Endothelial cell of umbilical vein (primary cell): ENCODE results near the gene STK39. TPM values are rescaled to one million over a fixed set of nuclear protein-coding genes. Genes with fewer than 3 reads are reported as not detected.

ENCODE experiments used
- BruUV-seq: library from RNA; stranded (reverse); fragments of 400-500 nt; replicated peaks from 2 replicates; lab custom pipeline; 2021; lab: Mats Ljungman, UMichigan
- CTCF ChIA-PET: fragments of 300-600, 350-600 bp; sonication (Branson Sonifier 250); formaldehyde crosslinking; loops from one replicate; lab custom pipeline; 2021; ENCODE audit warnings: antibody characterized with exemption, inconsistent platforms; lab: Charles Lee
- POLR2A ChIA-PET: fragments of 300-600, 350-600 bp; sonication (Branson Sonifier 250); formaldehyde crosslinking; loops from one replicate; lab custom pipeline; 2021; ENCODE audit warnings: antibody characterized with exemption, inconsistent platforms; lab: Charles Lee
- DNase-seq: peaks from one replicate; pipeline ENCODE4 v3.0.0-alpha.2; 2011; ENCODE audit warnings: low read depth, low spot score
- FAIRE-seq: peaks from 2 replicates; lab custom pipeline; 2011; peaks lifted over from hg19 to GRCh38; lab: Jason Lieb, UNC
- H2AFZ ChIP-seq: 2 replicates; pipeline ENCODE4 v1.6.0; 2012; ENCODE audit warnings: low read depth, low read length, control low read depth, inconsistent platforms
- H3K27ac ChIP-seq: 2 replicates; pipeline ENCODE4 v1.5.1; 2011; ENCODE audit warnings: low read depth, mild to moderate bottlenecking, control low read depth, low read length, moderate library complexity; ENCODE audit not compliant: insufficient read depth
- H3K27me3 ChIP-seq, 2 experiments: 2 replicates each; pipeline versions ENCODE4 v1.6.0 to v1.6.1; 2011; ENCODE audit warnings: low read length in 2 of 2, mixed read lengths in 1 of 2; ENCODE audit not compliant: control insufficient read depth in 2 of 2, insufficient read depth in 2 of 2
- H3K36me3 ChIP-seq, 2 experiments: 2 replicates in 1 of 2; 3 replicates in 1 of 2; pipeline ENCODE4 v1.5.1; 2011; ENCODE audit warnings: low read length in 2 of 2, mild to moderate bottlenecking in 1 of 2, moderate library complexity in 1 of 2; ENCODE audit not compliant: control insufficient read depth in 2 of 2, insufficient read depth in 2 of 2; ENCODE audit errors: extremely low read depth in 1 of 2
- H3K4me1 ChIP-seq: 3 replicates; pipeline ENCODE4 v1.5.1; 2011; ENCODE audit warnings: mild to moderate bottlenecking, low read length; ENCODE audit not compliant: control insufficient read depth, insufficient read depth; ENCODE audit errors: extremely low read depth
- H3K4me2 ChIP-seq: 2 replicates; pipeline ENCODE4 v1.6.1; 2011; ENCODE audit warnings: low read length, control low read depth, mixed read lengths; ENCODE audit not compliant: insufficient read depth
- H3K4me3 ChIP-seq, 3 experiments: fragments of 200-600 bp in 1 of 3; sonication (generic), shearing (Covaris generic) in 1 of 3; replicated peaks in 1 of 3; 2 replicates each; pipeline ENCODE4 v1.5.1; 2011 to 2016; ENCODE audit warnings: control low read depth in 3 of 3, low read length in 3 of 3, mild to moderate bottlenecking in 2 of 3, inconsistent platforms in 1 of 3, low read depth in 1 of 3, moderate library complexity in 1 of 3; ENCODE audit not compliant: insufficient read depth in 1 of 3
- H3K79me2 ChIP-seq: 2 replicates; pipeline ENCODE4 v1.6.0; 2012; ENCODE audit warnings: low read length, inconsistent platforms; ENCODE audit not compliant: control insufficient read depth, insufficient read depth
- H3K9ac ChIP-seq: replicated peaks from 2 replicates; pipeline ENCODE3; 2011; ENCODE audit warnings: low read length, control low read depth; ENCODE audit not compliant: insufficient read depth; ENCODE audit errors: extremely low read depth
- H3K9me1 ChIP-seq: replicated peaks from 3 replicates; pipeline ENCODE4 v1.6.0; 2011; ENCODE audit warnings: mild to moderate bottlenecking, low read length; ENCODE audit not compliant: control insufficient read depth, insufficient read depth; ENCODE audit errors: extremely low read depth
- H3K9me3 ChIP-seq: replicated peaks from 2 replicates; pipeline ENCODE4 v1.5.1; 2012; ENCODE audit warnings: low read length, inconsistent platforms; ENCODE audit not compliant: control insufficient read depth, insufficient read depth
- H4K20me1 ChIP-seq: replicated peaks from 2 replicates; pipeline ENCODE3; 2011; ENCODE audit warnings: mild to moderate bottlenecking, low read length; ENCODE audit not compliant: control insufficient read depth, insufficient read depth; ENCODE audit errors: extremely low read depth
- GATA2 ChIP-seq: IDR thresholded peaks from 2 replicates; pipeline ENCODE4 v1.7.0; 2011; ENCODE audit warnings: low read depth, mild to moderate bottlenecking, moderate library complexity, mixed read lengths, low read length; ENCODE audit not compliant: insufficient read length, insufficient read depth
- MAX ChIP-seq: IDR thresholded peaks from 2 replicates; pipeline ENCODE4 v1.6.1; 2011; ENCODE audit not compliant: insufficient read depth, insufficient read length
- MYC ChIP-seq: IDR thresholded peaks from one replicate; pipeline ENCODE4 v1.6.1; 2011; ENCODE audit warnings: mild to moderate bottlenecking, low read depth, low read length
- dilution Hi-C: fragments of 300-500 bp; cut with MboI; formaldehyde crosslinking; loops from one replicate; pipeline ENCODE4 v1.15.0; 2019; ENCODE audit warnings: low sequenced_read_pairs; ENCODE audit not compliant: extremely low pct_ligation_motif_present
- intact Hi-C: fragments of 100-400 bp; cut with micrococcal nuclease; formaldehyde crosslinking; loops from one replicate; pipeline ENCODE4 v1.10.0; 2022
- polyA plus RNA-seq, 4 experiments: library from polyadenylated mRNA; depleted of rRNA in 3 of 4; stranded (reverse) in 3 of 4; unstranded in 1 of 4; fragments of >200 nt; gene quantifications; 2 replicates each; pipeline versions ENCODE4 v1.2.1 to v1.2.3, GENCODE V29; 2011 to 2012; ENCODE audit warnings: missing spikeins in 1 of 4
- total RNA-seq: library from RNA; stranded (reverse); gene quantifications from 2 replicates; pipeline ENCODE4 v1.2.3, GENCODE V29; 2021

STK39 gene
- total and polyA plus RNA-seq, 2 donors (not counting 3 experiments of a cell fraction or from before 2014, with no cell fraction given) = 4.6 to 13.1 TPM

- Histone ChIP-seq H4K20me1 (no peaks in the 10 kb centered on the region), H3K27ac (no peak overlapping the region), H3K9me3 (no peaks in the 10 kb centered on the region), H3K79me2 (no peaks in the 10 kb centered on the region), H3K4me2 (no peak overlapping the region), H3K9ac (no peak overlapping the region), H2AFZ (no peak overlapping the region), H3K4me1 (peaks cover 33% of the 10 kb centered on the region), H3K9me1 (no peaks in the 10 kb centered on the region), H3K27me3 (no peaks in the 10 kb centered on the region), H3K4me3 (no peak overlapping the region), H3K36me3 (no peaks in the 10 kb centered on the region)
- ChIA-PET POLR2A (no interaction called here), CTCF (interaction anchor here (1.3 kb wide), 1 partner anchor 9 kb away, joined by 3 read pairs; no protein-coding TSS in a partner anchor)
- no peak for TF ChIP-seq MAX
- FAIRE-seq = no peak
- dilution Hi-C loops (no loop called here), intact Hi-C loops (no loop called here)
- DNase-seq = no peak
- BruUV-seq = no TSS peak
These were observed 31.6 kb downstream of the STK39 start for GRCh38 chr2:168215813-168216212.

GRCh38 chr2:168212866-168213265 is 34.5 kb downstream of the STK39 start:
- dilution Hi-C loops (no loop called here), intact Hi-C loops (no loop called here)
- Histone ChIP-seq H3K36me3 (no peaks in the 10 kb centered on the region), H3K4me3 (no peak overlapping the region), H3K4me1 (peaks cover 28% of the 10 kb centered on the region), H3K27ac (no peak overlapping the region), H3K9me3 (no peaks in the 10 kb centered on the region), H3K4me2 (no peak overlapping the region), H4K20me1 (no peaks in the 10 kb centered on the region), H2AFZ (no peak overlapping the region), H3K9me1 (no peaks in the 10 kb centered on the region), H3K9ac (no peak overlapping the region), H3K79me2 (peaks cover 2% of the 10 kb centered on the region), H3K27me3 (no peaks in the 10 kb centered on the region)
- TF ChIP-seq MYC (no peak), GATA2 (peak; percentile 79)
- FAIRE-seq = no peak
- ChIA-PET CTCF (no interaction called here), POLR2A (no interaction called here)
- no TSS peak for BruUV-seq
- DNase-seq = peak; percentile 16
